ENCODE data around the gene MAP1A. TPM values are rescaled to one million over a fixed set of nuclear protein-coding genes. Genes with fewer than 3 reads are reported as not detected.
A peak's percentile ranks its signal among the peaks of the same experiment; 100 is the strongest.

The MAP1A gene
- total and polyA plus RNA-seq, 2 of the 13 experiments (the other 11 are each of a cell fraction or from before 2014, with no cell fraction given) = 0.01 to 0.07 TPM

DNA sequence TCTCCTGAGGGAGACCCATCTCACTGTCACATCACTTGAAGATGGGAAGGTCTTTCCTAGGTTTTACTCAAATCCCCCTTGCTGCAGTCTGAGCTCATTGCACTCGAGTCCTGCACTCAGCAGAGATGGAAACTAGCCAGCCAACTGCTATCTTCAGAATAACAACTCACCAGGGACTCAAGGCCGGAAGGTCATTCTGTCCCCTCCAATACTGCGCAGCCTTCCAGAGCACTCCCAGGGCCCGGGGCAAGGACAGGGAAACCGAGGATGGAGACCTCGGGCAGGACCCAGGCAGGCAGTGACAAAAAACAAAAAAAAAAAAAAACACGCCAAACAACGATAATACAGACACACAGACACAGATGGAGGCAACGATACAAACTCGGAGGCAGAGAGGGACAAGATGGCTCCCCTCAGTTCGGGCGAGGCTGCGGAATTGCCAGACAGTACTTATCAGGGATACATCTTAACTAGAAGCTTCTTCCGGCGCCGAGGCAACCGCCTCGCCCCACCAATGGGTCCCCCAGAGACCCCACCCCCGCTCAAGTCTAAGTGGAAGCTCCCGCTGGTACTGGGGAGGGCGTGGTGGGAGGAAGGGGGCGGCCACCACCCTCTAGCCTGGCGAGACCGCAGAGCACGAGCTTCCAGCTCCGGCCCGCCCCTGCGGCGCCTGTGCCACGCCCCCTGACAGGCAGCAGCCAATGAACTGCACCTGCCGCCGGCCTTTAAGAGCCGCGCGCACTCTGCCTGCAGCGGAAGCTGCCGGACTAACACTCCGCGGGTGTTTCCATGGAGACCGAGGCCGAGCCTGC is 7.0 kb upstream of the MAP1A start (continued):
- no peak for TF ChIP-seq FOXP4 (CRISPR knock-in tag; IDR thresholded peaks at IDR 0.05)
- no peak for TF ChIP-seq ZNF484 (CRISPR knock-in tag; IDR thresholded peaks at IDR 0.05; ENCODE audit: borderline replicate concordance, low read depth)
- TF ChIP-seq GATAD1 (CRISPR knock-in tag; IDR thresholded peaks at IDR 0.05) = no peak
- TF ChIP-seq ZNF530 (CRISPR knock-in tag; IDR thresholded peaks at IDR 0.05; ENCODE audit: low read depth) = no peak
- TF ChIP-seq SIN3A (IDR thresholded peaks at IDR 0.05; ENCODE audit: borderline replicate concordance, low read depth, low read length) = peak; percentile 89; the same call in 1 of the 2 replicates
- TF ChIP-seq ZSCAN30 (CRISPR knock-in tag; IDR thresholded peaks at IDR 0.05) = no peak
- no peak for TF ChIP-seq ZFYVE20 (CRISPR knock-in tag; IDR thresholded peaks at IDR 0.05; ENCODE audit: borderline replicate concordance, low read depth)
- no peak for TF ChIP-seq ZNF30 (CRISPR knock-in tag; IDR thresholded peaks at IDR 0.05)
- no peak for TF ChIP-seq SOX5 (CRISPR knock-in tag; IDR thresholded peaks at IDR 0.05; ENCODE audit: borderline replicate concordance)
- no peak for TF ChIP-seq IRF1 (CRISPR knock-in tag; IDR thresholded peaks at IDR 0.05; ENCODE audit: low read depth)
- no peak for TF ChIP-seq MBNL3 (CRISPR knock-in tag; conservative IDR thresholded peaks at IDR 0.05)
- no peak for TF ChIP-seq NFE2 (CRISPR knock-in tag; IDR thresholded peaks at IDR 0.05)
- TF ChIP-seq, protein P1, sequence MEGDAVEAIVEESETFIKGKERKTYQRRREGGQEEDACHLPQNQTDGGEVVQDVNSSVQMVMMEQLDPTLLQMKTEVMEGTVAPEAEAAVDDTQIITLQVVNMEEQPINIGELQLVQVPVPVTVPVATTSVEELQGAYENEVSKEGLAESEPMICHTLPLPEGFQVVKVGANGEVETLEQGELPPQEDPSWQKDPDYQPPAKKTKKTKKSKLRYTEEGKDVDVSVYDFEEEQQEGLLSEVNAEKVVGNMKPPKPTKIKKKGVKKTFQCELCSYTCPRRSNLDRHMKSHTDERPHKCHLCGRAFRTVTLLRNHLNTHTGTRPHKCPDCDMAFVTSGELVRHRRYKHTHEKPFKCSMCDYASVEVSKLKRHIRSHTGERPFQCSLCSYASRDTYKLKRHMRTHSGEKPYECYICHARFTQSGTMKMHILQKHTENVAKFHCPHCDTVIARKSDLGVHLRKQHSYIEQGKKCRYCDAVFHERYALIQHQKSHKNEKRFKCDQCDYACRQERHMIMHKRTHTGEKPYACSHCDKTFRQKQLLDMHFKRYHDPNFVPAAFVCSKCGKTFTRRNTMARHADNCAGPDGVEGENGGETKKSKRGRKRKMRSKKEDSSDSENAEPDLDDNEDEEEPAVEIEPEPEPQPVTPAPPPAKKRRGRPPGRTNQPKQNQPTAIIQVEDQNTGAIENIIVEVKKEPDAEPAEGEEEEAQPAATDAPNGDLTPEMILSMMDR (CRISPR knock-in tag; IDR thresholded peaks at IDR 0.05) = 0 out of 2 replicates have a peak, but pooled peaks have one; percentile 20
- no peak for TF ChIP-seq ZNF18 (CRISPR knock-in tag; IDR thresholded peaks at IDR 0.05; ENCODE audit: insufficient replicate concordance)
- TF ChIP-seq ZNF280B (CRISPR knock-in tag; IDR thresholded peaks at IDR 0.05; ENCODE audit: borderline replicate concordance) = no peak
- no peak for TF ChIP-seq ZNF746 (CRISPR knock-in tag; IDR thresholded peaks at IDR 0.05)
- TF ChIP-seq ATF7-NPFF (CRISPR knock-in tag; IDR thresholded peaks at IDR 0.05; ENCODE audit: low read depth) = no peak; the same call in 1 of the 2 replicates
- TF ChIP-seq MIER3 (CRISPR knock-in tag; IDR thresholded peaks at IDR 0.05; ENCODE audit: borderline replicate concordance) = no peak
- no peak for TF ChIP-seq ZFY (CRISPR knock-in tag; IDR thresholded peaks at IDR 0.05)

Measured in HepG2 (cell line).